Hematopoietic multipotent progenitor cell treated with erythropoietin and hydrocortisone succinate and interleukin-3 and kit ligand, for 4 days (in vitro differentiated cells): ENCODE results near the gene PNPLA5.
A peak's percentile ranks its signal among the peaks of the same experiment; 100 is the strongest.

Experiments used
- DNase-seq: peaks from one replicate; pipeline ENCODE4 v3.0.0-alpha.2; 2015

The PNPLA5 gene

DNA sequence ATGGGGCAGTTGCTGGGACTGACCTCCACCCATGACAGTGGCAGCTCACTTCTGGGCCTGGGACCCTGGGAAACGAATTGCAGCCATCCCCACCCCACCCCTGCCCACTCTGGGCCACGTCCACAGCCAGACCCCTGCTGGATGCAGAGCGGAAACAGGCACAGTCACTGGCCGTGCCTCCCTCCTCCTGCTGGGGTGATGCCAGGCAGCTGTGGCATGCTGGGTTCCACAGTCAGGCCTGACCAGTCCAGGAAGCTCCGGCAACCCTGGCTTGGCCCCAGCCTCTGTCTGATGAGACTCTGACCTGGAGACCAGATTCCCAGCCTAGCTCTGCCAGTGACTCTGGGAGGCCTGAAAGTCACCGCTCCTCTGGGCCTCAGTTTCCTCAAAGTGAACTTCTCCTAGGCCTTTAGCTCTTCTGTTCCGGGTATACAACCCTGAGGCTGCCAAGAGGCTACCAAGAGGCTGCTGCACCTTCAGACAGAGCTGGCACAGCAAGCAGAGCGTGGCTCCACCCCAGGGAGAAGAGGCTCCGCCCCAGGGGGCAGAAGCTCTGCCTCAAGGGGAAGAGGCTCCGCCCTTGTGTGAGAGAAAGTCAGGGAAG is 38.4 kb downstream of the PNPLA5 start:
- peak; percentile 26 for DNase-seq

DNA sequence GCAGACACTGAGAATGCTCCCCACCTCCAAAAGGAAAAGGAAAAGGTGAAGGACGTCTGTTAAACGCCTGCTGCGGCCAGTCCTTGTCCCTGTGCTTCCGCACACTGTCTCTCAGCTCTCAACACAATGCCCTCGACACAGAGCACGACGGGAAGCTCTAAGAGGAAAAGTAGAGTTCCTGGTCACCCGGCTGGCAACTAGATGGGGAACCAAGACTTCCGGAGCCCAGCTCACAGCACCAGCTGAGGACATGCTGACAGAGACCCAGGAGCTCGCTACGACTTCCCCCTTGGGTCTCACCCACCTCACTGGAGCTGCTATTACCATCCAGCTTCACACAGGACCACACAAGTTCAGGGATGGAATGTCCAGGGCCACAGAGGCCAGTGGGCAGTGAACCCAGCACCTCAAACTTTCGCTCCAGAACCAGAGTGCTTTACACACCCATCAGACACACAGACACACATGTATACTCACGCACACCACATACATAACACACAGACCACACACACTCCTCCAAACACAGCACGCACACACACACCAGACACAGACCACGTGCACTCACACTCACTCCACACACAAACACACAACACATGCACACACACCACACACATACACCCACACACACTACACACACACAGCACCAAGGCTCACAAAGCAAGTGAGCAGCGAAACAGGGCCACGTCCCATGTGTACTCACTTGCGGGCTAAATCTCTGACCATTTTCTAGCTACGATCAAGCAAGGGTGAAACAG is 39.1 kb downstream of the PNPLA5 start:
- peak; percentile 25 for DNase-seq

DNA sequence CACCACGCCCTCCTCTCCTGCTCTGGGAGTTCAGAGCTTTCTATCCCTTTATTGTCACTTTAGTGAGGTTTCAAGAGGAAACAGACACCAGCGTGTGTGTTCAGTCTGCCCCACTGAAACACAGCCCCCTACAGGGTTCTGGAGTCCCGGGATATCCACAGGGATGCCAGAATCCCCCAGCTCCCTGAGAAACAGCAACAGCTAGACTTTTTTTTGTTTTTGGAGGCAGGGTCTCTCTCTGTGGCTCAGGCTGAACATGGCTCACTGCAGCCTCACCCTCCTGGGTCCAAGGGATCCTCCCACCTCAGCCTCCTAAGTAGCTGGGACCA is 39.9 kb downstream of the PNPLA5 start:
- DNase-seq, result no peak

DNA sequence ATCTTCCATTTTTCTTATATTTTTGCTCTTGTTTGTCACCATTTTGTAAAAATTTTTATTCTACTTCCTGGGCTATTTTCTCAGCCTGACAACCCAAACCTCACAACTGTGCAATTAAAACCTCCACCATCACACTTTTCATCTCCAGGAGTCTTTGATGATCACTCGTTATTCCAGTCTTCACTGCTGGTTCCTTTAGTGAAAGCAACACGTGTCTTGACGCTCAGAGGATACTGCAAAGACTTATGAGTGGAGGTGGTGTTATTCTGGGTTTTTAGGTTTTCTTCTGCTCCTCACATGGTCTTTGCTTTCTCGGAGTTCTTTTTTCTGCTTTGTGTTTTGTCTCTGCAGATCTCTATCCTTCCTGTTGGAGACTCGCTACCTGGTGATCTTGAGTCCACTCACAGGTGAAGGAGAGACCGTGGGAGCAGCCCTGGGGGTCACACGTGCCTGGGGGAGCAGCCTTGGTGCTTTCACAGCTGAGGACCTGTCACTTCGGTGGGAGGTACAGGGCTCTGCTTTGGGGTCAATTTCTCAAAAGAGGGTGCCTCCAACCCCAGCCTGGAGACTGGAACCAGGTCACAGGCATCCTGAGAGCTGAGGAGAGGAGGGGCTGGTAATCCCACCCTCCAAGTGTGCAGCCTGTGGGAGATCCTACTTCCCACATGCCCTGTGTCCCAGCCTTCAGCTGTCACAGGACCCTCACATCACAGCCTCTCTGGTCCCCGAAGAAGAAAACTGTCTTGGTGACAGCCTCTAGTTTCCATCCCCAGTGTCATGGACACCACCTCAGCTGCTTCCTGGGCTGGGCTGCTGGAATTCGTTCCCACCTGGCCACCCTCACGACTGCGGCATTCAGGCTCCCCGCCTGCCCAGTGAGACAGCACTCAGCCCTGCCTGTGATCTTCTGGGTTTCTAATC is 40.5 kb downstream of the PNPLA5 start:
- DNase-seq, result no peak

DNA sequence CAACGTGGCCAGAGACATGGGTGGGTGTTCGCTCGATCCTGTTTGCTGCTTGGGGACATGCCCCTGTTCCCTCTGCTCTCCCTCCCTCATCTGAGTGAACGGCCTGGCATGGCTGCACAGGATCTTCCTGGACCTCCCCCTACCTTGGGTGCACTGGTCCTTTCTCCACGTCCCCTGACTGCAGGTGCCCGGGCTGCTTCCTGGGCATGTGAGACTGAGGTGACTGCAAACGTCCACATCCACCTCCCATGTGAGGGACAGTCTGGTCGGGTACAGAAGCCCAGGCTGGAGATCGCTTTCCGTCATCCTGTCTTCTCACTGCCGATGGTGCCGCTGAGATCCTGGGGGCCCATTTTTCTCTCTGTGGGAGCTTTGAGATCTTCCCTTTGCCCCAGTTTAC is 41.3 kb downstream of the PNPLA5 start:
- no peak for DNase-seq

DNA sequence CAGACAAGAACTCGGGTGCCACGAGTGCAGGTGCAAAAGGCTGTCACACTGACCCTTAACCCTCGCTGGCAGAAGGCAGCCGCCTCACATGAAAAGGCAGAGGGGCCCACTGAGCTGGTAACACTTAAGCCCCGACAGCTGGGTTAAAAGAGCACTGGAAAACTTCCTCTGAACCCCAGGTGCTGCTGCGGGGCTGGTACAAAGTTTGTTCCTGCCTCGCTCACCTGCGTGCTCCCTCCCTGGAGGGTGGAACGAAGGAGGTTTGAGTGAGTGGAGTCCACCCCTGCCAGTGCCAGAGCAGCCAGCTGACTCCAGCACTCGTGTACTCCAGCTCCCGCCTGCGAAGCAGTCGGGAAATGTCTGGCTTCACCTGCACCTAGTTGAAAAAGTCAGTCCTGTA is 42.1 kb downstream of the PNPLA5 start:
- no peak for DNase-seq

DNA sequence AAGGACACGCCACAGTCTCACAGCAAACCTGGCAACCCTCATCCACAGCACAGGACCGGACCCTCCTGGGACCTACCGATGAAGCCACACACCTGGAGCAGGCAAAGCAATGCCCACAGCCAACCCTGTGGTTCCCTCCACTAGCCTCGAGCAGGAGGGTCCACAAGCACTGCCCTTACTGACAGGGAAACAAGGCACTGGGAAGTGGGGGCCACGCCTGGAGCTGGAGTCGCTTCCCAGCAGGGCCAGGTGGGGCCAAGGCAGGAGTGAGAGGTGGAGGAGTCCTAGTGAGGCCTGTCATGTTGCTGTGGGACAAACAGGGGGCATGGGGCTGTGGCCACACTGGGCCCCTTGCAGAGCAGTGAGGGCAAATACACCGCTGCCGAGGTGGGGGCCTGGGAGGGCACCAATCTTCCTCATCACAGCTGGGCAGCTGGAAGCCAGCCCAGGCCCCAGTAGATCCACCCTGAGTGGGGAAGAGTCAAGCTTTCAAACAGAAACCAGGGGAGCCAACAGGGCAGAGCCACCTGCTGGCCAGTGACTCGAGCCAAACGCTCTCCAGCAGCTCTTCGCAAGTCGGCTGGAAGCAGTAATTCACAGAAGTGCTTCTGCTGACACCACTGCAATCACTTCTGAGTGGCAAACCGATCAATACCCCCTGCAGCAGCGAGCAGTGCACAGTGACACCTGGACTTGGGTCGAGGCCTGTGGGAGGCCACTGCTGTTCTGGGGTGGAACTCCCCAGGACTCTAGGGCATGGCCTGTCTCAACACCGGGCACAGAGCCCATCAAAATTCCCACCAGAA is 43.2 kb downstream of the PNPLA5 start:
- DNase-seq, result peak; percentile 44

DNA sequence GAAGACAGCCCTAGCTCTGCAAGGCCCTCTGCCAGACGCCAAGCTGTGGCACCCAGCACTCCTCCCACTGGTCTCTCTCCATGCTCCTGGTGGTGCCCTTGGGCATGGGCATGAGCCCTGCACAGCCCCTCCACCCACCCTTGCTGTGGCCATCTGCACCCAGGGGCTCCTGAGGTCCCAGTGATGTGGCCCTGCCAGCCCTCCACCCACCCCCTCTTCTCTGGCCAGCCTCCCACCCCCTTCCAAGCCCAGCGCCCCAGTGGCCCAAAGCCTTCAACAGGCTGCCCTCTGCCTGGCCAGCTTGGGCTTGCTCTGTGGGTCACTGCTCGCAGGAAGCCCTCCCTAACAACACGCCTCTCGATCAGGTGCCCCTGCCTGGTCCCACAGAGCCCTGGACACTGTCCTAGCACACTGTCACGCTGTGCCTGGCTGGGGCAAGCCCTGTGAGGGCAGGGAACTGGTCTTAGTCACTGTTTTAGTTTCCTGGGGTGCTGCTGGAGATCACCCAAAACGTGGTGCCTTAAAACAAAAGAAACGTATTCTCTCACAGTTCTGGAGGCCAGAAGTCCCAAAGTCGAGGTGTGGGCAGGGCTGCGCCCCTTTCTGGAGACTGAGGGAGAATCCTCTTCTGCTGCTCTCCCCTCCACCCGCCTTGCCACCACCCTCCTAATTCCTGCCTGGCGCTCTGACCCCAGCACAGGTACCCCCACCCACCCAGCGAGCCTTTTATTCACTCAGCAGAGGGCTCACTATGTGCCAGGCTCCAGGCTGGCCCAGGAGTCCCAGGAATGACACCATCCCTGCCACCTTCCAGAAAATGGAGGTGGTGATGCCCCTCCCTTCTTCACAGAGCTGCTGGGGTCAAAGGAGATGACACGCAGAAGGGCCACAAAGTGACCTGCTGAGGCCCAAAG is 44.2 kb downstream of the PNPLA5 start:
- no peak for DNase-seq

DNA sequence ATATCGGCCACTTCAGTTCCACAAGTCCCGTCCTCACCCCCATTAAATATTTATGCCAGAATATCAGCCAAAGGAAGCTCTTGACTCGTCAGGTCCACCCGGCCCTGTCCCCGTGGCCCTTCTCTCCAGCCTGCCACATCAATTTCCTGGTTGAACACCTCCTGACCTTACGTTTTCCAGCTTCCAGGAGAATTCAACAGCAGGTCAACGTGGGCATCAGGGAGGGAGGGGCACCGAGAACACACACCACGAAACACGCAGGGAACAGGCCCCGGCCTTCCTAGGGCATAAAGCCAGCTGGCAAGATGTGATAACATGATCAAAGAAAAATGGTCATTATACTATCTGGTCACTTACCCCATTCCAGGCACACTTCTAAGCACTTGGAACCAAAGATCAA is 44.8 kb downstream of the PNPLA5 start:
- DNase-seq, result no peak

DNA sequence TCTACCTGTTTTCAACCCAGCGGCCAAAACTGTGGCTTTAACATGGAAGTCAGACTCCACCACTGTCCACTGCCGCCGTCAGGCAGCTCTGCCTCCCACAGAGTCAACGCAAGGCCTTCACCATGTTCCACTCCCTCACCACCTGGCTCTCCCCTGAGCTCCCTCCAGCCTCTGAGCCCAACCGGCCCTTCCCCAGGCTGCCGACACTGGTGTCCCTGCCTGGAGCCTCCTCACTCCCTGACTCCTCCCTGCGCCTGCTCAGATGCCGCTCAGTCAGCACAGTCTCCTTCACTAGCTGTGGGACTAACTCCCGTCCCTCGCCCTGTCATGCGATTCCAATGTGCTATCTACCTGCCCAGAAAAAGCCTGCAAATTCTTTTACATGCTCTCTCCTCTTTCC is 45.8 kb downstream of the PNPLA5 start:
- DNase-seq, result no peak

DNA sequence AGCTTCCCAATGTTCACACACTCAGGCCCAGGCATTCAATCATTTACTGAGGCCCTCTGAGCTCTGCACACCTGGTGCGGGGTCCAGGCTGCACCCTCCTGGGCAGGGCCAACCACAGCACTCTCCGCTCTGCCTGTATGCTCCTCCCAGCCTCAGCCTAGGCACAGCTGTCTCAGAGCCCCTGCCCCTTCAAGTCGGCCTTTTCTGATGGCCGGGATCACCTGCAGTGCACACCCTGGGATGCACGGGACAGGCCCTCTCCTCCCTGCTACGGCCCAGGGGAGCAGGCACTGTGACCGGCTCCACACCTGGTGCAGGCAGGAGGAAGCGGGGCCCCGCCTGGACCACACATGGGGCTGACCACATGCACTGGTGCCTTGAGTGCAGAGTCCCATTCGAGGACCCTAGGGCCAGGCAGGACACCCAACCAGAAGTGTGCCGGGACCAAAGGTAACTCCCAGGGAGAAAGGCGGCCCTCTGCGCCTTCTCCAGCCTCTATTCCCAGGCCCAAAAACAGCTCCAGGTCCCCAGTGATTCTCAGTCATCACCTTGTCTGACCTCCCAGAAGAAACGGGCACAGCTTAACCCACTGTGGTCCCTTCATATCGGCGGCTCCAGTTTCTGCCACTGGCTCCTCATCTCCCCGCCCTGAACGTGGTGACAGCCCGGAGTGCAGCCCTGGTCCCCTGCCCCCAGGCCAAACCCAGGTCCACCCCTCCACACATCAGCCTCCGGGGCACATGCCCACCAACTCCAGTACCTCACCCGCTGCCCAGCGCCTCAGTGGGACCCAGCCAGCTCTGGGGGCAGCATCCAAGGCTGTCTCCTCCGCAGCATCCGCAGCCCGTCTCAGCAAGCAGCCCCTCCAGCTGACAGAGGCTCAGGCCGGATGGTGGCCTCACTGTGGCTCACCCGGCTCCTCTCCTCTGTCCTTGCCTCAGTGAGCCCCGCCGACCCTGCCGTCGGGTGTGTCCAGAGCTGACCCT is 47.0 kb downstream of the PNPLA5 start:
- DNase-seq, result no peak

DNA sequence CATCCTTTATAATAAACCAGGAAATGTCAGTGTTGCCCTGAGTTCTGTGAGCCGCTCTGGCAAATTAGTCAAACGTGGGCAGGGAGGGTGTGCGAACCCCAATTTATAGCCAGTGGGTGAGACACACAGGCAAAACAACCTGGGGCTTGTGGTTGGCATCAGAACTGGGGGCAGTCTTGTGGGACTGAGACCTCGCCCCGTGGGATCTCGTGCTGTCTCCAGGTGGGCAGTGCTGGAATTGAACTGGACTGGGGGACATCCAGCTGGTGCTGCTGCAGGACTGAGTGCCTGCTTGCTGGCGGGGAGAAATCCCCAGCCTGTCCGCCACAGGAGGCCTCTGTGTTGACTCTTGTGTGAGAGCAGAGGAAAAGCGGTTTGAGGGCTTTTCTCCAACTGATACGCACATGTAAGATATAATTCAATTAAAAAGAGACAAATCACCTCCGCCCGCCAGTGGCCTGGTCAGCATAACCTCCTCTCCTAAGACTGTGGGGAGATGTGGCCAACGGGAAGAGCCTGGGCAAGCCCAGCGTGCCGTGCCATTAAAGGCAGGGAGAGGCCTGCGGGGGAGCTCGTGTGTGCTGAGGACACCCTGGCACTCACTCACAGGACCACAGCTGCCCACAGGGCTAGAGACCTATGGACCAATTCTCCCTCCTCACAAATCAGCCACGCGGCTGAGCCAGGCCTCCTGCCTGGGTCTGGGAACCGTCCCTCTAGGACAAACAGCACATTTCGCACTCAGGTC is 47.9 kb downstream of the PNPLA5 start:
- DNase-seq, result no peak

DNA sequence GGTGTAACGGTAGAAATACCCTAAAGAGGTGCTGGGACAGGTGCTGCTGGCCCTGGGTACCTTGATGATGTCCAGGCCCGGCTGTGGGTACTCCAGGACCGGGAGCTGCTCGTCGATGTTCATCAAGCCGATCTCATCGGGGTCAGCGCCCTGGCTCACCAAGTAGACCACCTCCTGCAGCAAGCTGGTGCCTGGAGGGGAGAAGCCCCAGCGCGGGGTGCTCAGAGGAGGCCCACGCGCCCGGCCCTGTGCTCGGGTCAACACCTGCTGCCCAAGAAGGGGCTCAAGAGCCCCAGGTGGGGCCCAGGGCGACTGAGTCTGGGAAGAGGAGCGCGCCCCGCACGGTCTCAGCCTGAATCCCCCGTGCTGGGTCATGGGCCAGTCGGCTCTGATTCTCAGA is 50.1 kb downstream of the PNPLA5 start:
- no peak for DNase-seq

DNA sequence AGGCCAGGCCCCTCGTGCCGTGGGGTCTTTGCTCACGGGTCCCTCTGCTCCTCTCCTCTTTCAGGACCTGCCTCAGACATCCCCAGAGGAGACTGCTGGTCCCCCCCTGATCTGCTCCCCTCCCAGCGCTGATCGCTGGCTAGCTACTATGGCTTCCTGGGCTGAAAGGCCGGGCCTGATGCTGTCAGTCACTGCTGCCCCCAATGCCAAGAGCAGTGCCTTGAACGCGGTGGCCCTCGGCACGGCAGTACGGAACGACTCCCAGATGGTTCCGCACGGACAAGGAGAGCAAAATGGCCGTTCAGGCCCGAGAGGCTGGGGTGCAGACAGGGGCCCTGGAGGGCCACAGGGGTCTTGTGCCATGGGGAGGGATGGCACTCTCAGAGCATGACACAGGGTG is 51.0 kb downstream of the PNPLA5 start:
- no peak for DNase-seq

DNA sequence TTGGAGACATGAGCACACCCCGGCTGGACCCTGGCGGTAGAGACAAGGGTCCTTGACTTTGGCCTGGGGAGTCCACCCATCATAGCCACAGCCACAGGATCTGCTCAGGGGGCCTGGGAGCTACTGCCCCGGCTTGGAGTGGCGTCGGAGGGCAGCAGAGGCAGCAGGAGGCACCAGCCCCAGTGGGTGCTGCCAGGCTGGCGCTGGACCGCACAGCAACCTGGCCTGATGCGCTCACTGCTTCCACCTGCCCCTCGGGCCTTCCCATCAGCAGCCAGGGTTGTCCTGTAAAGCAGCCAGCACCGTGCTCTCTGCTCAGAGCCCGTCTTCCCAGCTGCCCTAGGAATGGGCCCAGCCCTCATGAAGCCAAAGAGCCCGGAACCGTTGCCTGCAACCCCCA is 51.4 kb downstream of the PNPLA5 start:
- no peak for DNase-seq

DNA sequence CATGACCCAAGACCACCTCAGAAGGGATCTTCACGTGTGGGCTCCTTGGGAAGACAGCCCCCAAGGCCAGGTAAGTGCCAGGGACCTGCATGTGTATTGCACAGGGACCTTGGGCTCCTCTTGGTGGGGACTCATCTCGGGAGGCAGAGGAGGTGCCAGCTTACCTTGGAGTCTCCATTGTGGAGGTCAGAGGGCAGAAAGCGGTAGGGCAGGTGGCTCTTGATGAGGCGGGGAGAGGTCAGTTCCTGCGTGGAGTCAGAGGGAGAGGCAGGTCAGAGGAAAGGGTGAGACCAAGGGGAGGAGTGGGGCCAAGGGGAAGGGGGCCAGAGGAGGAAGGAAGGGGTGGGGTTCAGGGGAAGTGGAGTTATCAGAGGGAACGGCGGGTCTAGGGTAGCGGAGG is 52.0 kb downstream of the PNPLA5 start:
- DNase-seq, result no peak

DNA sequence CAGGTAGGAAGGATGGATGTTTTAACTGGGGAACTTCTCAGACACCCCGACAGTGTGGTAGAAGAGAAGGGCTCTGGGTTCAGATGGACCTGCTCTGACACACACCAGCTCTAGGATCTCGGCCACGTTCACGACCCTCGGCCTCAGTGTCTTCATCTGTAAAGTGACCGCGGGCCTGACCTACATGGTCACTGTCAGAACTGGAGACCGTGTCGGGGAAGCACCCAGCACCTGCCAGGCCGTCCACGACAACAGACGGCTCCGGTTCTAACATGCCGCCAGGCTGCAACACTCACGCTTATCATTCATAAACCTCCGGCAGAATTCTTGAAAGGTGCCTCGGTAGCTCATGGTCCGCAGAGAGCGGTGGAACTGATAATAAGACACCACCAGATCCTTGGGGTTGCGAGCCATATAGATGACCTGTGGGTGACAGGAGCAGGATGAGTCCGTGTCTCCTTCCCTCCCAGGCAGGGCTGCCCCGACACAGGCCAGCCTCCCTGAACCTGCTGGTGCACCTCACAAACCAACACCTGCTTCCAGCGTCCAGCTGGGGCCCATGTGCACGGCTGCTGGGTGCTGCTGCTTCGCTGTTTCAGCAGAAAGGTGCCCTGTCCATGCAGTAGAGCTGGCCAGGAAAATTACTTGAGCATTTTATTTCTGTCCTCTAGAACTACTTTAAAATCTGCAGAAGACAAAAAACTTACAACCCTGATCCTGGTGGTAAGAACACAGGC is 53.1 kb downstream of the PNPLA5 start:
- DNase-seq, result no peak

DNA sequence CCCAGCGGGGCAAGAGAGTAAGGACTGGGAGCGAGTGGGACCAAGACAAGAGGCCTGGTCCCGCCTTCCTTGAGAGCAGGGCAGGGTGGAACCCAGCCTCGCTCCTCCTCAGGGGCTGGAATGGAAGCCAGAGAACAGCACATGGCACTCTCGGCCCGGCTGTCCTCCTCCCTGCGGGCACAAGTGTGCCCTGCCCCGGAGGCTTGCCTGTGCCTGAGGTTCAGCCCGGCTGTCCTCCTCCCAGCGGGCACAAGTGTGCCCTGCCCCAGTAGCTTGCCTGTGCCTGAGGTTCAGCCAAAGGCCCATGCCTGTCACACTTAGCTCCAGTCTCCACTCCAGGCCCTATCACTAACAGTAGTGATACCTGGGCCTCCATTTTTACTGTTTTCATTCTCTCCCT is 53.7 kb downstream of the PNPLA5 start:
- no peak for DNase-seq

DNA sequence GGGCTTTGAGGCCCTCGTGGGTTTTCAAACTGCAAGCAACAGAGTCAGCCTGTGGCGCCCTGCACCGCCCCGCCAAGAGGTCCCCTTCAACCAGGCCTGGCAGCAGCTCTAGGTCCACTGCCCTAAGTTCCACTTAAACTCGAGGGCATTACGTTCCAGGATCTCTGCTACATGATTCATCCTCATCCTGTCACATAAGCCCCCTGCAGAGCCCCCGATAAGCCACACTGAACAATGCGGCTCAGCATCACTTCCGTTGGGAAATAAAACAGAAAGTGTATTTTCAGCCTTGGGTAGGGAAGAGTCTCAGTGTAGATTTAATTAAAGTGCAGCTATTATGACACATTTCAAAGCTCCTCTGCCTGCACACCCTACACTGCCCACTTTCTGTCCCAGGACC is 54.1 kb downstream of the PNPLA5 start:
- no peak for DNase-seq
